G401.6 (cell line): Measurements from ENCODE around the gene SYT1.

Experiments
- FAIRE-seq: peaks from 2 replicates; lab custom pipeline; 2012; peaks lifted over from hg19 to GRCh38; lab: Jason Lieb, UNC

The SYT1 gene

DNA sequence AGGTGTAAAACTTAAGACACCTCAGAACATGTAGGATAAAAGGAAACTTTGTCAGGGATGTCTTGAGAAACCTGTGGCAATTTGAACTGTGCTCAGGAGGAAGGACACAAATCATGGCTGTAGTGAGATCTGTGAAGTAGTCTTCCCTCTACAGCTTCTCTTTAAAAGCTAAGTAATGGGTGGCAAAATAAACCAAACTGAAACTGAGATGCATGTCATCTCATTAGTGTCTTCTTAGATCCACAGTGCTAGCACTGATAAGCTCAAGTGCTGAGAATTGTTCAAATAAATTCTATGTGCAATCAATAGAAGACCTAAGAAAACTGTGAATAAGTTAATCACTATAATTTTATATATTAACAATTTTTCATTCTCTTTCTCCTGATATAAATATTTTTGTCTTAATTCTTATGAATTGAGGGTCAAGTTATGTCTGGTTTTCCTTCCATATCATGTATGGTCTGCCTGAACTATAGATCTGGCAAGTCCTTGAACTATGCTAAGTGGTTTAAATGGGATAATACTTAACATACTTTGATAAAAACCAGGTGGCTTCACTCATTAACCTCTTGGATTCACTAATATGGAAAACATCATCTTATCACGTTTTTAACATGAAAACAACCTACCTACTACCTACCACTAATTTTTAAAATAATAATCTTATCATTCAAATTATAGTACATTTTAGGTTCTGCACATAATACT lies 27.2 kb downstream of the SYT1 start:
- FAIRE-seq: no peak

DNA sequence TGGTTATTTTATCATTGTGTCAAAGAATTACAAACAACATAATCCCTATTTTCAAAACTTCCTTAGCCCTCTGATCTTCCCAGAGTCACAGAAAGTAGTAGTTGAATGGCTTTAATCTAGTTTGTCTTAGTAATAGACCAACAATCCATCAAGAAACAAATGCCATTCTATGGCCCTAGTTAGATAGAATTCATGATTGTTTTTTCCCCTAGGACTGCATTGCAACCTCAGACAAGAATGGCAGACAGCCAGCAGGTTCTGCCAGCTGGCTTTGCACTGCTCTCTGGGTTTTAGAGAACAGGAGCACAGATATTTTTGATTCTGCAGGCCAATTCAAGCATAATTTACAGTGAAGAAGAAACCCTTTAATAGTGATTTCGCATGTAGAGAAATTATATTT lies 33.8 kb downstream of the SYT1 start:
- no peak for FAIRE-seq

DNA sequence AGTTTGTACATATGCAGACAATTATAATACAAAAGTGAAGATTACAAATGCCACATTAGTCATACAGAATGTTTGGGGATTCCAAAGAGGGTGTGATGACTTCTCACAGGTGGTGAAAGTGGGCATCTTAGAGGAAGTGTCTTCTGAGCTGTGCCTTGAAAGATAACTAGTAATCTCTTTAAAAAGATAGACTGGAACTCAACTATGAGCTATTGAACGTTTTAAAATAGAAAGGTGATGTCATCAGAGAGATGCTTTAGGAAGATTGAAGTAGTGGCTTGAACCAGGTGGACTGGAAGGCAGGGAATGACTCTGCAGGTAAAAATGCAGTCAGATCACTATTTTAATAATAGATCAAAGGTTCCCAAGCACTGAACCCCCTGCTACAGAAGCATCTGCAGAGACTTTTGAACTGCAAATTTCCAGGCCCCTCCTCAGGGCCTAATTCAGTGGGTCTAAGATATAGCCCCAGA lies 50.3 kb downstream of the SYT1 start:
- FAIRE-seq: no peak

DNA sequence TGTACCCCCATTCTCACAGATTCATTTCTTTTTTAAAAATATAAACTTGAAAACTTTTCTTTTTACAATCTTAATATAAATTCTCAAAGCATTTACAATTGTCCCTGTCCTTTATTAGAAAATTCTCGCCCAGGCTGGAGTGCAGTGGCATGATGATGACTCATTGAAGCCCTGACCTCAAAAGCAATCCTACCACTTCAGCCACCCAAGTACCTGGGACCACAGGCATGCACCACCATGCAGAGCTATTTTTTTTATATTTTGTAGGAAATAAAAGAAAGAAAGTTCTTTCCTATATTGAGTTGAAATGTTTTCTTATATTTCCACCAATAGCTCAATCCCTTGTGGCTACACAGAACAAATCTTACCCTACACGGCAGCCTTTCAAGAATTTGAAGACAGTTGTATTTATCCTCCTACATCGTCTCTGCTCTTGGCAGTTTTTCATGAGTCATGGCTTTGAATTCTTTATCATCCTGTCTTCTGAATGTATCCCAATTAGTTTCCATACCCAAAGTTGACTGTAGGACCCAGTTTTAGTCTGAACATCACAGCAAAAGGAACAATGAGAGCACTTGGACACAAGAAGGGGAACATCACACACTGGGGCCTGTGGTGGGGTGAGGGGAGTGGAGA lies 52.4 kb downstream of the SYT1 start:
- no peak for FAIRE-seq

DNA sequence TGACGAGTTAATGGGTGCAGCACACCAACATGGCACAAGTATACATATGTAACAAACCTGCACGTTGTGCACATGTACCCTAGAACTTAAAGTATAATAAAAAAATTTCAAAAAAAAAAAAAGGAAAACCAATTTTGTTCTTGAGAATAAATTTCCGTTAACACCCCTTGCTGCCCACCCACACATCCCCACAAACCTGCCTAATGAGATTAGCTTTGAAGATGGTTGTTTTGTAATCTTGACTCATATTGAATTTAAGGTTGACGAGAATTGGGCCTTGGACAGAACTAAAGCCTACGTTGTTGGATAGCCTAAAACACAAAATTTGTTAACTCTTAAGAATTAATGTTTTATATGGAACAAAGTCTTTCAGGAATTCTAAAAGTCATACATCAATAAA lies 52.9 kb downstream of the SYT1 start:
- FAIRE-seq: no peak

DNA sequence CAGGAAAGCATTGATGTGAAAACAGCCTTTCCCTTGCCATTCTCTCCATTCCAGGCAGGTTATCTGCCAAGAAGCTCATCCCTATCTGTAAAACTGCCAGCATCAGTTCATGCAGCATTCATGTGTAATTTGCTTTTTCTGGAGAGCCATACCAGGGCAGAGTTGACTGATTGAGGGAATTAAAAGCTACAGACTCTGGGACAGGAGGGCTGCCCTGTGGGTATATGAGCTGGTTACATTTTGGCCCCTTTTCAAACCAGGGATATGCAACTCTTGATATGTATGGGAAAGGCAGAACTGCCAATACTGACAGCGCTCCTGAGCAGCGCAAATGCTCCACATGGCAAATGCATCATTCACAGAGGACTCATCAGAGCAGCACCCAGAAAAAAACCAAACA lies 53.7 kb downstream of the SYT1 start:
- FAIRE-seq: no peak

DNA sequence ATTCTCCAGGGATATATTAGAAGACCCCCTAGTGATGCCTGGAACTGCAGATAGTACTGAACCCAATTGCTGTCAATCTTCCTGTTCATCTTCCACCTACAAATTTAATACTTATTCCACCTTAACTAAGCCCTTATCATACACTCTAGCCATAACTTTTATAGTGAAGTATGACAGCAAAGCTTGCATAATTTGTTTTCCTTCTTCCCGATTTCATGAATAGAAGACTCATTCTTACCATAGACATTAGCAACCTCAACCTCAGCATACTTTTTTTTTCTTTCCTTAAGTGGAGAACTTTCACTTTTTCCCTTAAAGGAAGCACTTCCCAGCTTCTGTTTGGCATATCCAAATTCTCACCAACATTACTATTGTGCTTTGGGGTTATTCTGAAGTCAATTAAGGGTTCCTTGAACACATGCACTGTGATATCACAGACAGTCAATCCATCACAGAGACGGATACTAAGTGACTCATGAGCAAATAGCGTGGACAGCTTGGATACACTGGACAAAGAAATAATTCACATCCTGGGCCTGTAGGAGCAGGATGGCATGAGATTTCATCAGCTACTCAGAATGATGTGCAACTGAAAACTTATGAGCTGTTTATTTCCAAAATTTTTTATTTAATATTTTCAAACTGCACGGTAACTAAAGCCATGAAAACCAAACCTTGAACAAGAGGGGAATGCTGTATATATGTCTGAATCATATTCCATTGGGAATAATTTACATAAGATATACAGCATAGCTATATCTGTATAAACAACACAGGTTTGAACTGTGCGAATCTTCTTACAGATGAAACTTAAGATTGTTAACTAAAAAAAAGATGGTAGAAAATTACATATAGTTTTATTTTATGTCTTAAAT lies 63.9 kb downstream of the SYT1 start:
- FAIRE-seq: no peak

DNA sequence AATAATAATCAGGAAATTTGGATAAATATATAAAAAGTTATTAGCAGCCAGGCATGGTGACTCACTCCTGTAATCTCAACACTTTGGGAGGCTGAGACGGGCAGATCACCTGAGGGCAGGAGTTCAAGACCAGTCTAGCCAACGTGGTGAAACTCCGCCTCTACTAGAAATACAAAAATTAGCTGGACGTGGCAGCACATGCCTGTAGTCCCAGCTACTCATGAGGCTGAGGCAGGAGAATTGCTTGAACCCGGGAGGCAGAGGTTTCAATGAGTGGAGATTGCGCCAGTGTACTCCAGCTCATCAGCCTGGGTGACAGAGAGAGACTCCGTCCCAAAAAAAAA lies 64.5 kb downstream of the SYT1 start:
- no peak for FAIRE-seq

DNA sequence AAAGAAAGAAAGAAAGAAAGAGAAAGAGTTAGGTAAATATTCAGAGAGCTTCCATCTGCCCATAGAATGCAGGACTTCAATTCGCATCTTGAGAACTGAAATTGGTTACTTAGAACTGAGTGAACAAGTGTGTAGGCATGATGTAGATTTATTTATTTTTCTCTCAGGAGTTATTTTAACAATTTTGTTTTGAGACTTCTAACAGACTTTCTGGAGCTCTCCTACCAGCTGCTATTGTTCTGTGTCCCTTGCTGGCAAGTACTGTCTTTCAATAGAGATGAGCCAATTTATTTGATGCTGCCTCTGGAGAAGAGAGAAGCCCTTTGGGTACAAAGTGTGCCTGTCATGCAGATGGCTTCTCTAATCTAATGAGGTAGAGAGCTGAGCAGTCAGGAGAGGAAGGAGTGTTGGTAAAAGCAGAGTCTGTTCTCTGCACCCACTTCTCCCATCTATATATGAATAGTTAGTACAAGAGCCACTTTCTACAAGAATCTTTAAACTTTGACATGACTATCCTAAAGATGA lies 67.0 kb downstream of the SYT1 start:
- no peak for FAIRE-seq

DNA sequence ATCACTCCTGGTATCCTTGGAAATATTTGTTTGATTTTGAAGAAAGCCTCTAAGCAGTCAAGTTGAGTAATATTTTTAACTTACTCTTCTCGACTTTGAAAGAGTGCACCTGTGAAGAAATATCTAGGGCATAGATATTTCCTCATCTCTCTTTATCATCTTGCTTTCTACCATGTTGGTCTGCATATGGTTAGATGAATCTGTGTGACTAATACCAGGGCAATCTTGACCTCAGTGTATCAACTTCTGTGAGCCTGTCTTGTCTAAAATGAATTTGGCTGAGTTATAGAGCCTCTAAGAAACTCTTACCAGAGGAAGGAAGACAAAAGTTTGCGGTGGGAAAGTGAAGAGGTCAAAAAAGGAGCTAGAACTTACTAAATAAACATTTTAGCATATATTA lies 68.4 kb downstream of the SYT1 start:
- FAIRE-seq: no peak

DNA sequence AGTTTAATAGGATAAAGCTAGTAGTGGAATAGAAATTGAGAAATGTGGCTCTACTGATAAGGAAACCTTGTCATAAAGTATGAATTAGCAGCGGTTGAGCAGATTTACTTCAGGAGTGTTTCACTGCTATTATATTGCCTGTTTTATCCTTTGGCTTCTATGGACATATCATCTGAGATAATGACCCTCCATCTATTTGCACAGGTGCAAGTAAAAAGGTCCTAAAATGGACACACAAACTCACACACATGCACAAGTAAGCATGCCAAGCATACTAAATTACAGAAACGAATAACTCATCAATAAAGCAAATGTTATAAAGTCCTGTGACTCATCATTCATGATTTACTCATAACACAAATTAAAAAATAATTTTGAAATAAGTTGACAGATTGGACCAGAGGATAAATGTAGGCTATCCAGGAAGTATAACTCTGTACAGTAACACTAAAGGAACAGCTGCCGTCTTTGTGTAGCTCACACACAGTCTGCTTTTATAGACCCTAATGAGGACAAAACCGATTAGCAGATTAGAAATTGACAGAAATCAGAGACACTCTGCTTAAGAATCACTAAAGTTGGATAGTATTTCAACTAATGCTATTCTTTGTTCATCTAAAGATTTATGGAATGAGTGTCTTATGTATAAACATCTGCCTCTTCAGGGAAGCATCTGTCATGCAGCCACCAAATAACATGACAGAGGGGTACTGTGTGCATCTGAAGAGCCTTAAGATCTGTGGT lies 73.9 kb downstream of the SYT1 start:
- FAIRE-seq: no peak

DNA sequence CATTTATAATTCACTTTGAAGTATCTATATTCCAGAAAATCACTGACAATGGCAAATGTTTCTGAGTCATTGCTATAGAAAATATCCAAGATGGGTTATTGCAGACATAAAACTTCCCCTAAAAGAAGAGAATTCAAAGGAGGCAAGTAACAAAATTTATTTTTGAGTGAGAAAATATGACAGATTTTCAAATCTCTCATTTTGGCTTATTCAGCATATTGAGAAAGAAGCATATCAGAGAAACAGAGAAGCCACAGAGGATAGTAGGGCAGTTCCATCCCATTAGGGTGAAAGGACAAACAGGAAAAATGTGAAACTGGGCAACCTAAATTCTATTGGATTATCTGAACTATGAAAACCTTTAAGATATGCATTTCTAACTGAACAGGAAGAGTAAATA lies 85.0 kb downstream of the SYT1 start:
- FAIRE-seq: no peak

DNA sequence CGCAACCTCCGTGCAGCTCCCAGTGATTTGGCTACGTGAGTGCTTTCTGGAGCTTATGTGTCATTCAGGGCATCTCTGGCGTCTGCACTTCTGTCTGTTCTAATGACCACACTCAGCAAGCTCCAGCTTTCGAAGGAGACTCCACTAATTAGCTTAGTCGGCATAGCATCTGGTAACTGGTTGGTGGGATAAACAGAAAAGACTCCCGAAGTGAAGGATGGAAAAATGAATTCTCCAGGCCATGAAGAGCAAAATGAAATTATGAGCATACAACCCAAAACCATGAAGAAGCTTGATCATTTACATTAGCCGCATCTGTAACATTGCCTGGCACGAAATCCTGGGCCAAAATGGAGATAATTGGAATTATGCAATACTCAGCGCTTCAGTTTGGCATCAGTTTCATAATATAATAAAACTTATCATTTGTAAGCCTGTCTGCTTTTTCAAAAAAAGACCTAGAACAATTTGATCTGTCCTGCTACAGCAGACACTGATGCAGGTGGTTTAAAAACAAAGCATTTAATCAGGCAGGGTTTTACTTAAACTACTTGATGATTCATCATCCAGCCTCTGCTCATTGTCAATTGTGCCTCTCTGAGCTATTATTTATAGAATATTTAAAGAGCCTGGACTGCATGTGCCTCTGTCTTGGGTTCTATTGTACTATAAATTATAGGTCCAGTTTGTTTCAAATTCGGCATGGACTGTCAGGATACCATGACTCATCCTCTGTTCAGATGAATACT lies 87.4 kb downstream of the SYT1 start:
- FAIRE-seq: no peak

DNA sequence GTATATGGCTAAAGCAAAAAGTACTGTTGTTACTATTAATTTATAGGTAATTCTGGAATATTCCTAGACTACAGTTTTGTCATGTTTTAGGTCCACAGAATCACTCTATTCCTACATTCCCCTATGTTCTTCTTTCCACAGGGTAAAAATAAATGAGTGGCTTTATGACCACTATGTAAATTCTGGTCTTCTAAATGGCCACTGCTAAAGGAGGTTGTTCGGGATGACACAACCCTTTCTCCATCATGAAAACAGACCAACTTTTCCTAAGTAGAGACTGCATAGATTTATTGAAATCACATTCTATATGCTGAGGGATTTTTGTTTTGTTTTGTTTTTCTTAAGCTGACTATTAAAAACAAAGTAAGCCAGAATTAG lies 88.0 kb downstream of the SYT1 start:
- FAIRE-seq: no peak

DNA sequence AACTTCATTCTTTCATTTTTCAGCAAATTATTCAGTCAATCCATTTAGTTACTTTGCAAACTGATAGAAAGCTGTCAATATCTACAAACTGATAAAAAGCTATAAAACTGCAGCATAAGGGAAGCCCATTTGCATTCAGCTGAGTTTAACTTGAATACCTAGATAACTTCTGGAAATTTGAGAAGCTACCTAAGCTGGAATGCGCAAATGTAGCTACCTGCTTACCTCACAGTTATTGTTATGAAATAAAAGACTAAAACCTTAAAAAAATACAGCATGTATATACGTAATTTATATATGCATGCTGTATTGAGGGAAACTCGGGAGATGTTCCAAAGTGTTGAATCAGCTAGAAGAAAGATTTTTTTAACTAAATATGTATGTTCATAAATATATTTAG lies 94.4 kb downstream of the SYT1 start:
- no peak for FAIRE-seq

DNA sequence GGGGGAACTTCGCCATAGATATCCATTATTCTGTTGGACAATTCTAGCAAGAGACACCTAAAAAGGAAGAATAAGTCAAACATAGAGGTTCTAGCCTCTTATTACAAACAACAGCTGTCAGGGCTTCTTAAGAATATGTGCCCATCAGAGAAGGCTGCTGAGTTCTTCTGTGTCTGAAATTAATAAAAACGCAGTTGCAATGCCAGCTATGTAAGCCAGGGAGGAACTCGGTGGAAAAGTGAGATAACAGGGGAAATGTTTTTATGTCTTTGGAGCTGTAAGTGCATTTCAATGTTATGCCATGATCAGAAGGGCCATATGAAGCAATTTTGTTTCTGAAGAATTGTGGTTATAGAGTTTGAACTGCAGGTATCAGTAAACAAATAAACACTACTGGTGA lies 95.0 kb downstream of the SYT1 start:
- no peak for FAIRE-seq

DNA sequence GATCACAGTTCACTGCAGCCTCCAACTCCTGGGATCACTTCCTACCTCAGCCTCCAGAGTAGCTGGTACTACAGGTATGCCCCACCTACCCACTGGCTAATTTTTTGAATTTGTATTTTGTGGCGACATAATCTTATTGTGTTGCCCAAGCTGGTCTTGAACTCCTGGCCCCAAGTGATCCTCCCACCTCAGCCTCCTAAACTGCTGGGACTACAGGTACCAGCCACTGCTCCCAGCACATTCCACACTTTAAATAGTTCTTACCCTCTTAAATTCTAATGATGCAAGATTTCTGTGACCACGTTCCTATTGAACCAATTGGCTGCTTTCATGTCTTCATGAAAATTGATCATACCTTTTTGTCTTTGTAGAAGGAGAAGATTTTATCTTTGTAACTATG lies 96.6 kb downstream of the SYT1 start:
- no peak for FAIRE-seq

DNA sequence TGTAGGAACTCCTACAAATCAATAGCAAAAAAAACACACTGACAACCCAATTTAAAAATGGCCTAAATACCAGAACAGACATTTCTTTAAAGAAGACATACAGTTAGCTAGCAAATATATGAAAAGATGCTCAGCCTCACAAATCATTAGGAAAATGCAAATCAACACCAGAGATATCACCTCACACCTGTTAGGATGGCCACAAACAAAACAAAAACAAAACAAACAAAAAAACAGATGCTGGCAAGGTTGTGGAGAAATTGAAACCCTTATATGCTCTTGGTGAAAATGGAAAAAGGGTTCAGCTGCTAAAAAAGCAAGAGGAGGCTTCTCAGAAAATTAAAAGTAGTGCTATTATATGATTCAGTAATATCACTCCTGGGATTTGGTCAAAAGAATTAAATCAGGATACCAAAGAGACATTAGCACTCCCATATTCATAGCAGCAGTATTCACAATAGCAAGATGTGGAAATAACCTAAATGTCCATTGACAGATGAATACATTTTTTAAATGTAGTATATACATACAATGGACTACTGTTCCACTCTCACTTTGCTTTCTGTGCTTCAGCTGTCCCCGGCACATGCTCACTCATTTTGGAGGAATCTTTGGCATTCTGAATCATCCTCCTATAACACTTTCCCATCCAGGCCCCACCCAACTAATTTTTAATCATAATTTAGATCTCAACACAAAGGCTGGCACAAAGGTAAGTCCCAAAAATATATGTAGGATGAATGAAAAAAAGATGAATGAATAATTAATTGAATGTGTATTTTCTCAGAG lies 99.1 kb downstream of the SYT1 start:
- no peak for FAIRE-seq

DNA sequence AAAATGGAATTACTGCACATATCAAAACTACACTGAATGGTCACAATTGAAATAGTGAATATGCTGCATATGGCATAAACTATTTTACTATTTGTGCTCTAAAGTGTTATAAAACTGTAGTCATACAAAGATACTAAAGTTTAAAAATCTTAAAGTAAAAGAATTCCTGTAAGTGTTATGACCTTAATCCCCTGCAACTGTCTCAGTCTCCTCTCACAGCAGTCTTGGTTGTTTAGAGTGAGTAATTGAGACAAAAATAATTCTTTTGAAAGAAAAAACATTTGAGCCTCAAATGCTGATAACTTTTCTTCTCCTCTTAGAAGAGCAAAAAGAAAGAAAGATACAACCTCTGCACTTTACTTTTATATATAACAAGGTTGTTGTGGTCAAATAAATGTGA lies 99.9 kb downstream of the SYT1 start:
- no peak for FAIRE-seq

DNA sequence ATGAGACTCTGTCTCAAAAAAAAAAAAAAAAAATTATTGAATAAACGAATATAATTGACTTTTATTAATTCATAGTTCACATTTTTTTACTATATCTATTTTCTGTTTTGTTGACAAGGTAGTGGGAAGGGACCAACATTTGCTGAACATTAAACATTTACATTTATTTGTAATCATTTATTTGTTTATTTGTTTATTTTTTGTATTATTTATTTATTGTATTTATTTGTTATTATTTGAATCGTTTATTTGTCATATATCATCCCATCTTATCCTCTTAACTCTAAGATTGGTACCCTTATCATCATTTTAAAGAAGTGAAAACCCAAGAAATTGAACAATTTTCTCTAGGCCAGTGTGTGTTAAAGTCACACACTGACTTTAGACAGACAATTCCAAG lies 101.5 kb downstream of the SYT1 start:
- FAIRE-seq: peak; percentile 81

DNA sequence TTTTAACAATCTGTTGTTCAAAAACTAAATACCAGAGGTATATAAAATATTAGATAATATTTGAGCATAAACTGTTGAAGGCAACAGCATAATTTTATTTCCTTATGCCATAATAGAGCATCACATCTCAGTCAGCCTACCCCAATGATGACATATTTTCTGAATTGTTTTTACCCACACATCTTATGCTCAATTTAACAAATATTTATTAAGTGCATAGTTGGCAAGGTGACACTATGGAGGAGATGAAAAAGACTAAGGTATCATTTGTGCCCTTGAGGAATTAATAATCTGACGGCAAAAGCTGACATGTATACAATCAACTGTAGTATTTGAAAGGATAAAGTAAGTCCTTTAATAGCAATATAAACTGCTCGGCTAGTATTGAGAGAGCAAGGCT lies 102.4 kb downstream of the SYT1 start:
- FAIRE-seq: no peak
